ENCODE results near the gene TBC1D20.

- TF ChIP-seq CTCF (IDR thresholded peaks at IDR 0.05 in 4 of 5, conservative IDR thresholded peaks at IDR 0.05 in 1 of 5) = no peak
- TF ChIP-seq POLR2A (IDR thresholded peaks at IDR 0.05) = no peak
These were observed 5.4 kb upstream of the TBC1D20 start for GRCh38 chr20:467755-468154.

Data from gastrocnemius medialis (tissue), 4 donors.